ENCODE results near the gene ILF3. TPM values are rescaled to one million over a fixed set of nuclear protein-coding genes. Genes with fewer than 3 reads are reported as not detected.
A peak's percentile ranks its signal among the peaks of the same experiment; 100 is the strongest.

The ILF3 gene
- total and polyA plus RNA-seq, 5 donors from 2014 or later = 54.8 to 444 (median 63.8) TPM

GRCh38 chr19:10729411-10729810 is 75.3 kb downstream of the ILF3 start:
- Histone ChIP-seq H3K4me1 (ENCODE audit: control insufficient read depth, insufficient read depth, low read length, poor library complexity, severe bottlenecking) (peaks cover 30% of the 10 kb centered on the region), H3K27ac (ENCODE audit: insufficient read depth, low read length, poor library complexity, severe bottlenecking) (no peak overlapping the region), H3K27me3 (ENCODE audit: control insufficient read depth, insufficient read depth, low read length) (no peaks in the 10 kb centered on the region), H3K4me3 (ENCODE audit: low read depth, low read length) (no peak overlapping the region), H3K36me3 (ENCODE audit: control insufficient read depth, insufficient read depth, low read length) (peaks cover 2% of the 10 kb centered on the region), H3K9me3 (ENCODE audit: control insufficient read depth in 2 of 2, low read length in 2 of 2) (no peaks in the 10 kb centered on the region)
- Mint-ChIP-seq H3K4me1 (peaks cover 5 to 74% (median 25%) of the 10 kb centered on the region in 4 donors), H3K27ac (peak overlapping the region in 1 of 3 donors; percentile 83), H3K27me3 (no peaks in the 10 kb centered on the region), H3K9me3 (no peaks in the 10 kb centered on the region), H3K36me3 (peaks cover 13% of the 10 kb centered on the region), H3K4me3 (peak overlapping the region in 3 of 4 donors; percentile 15 to 62 (median 54))
- no peak for ATAC-seq (ENCODE audit: low read depth in 2 of 2)
- no peak for DNase-seq

- ATAC-seq (ENCODE audit: low read depth in 2 of 2) = no peak
These were observed 76.8 kb downstream of the ILF3 start for GRCh38 chr19:10730932-10731331.

GRCh38 chr19:10735741-10736140 is 81.6 kb downstream of the ILF3 start:
- Histone ChIP-seq H3K9me3 (ENCODE audit: control insufficient read depth in 2 of 2, low read length in 2 of 2) (peaks cover 0 to 3% of the 10 kb centered on the region in 2 experiments), H3K27ac (ENCODE audit: insufficient read depth, low read length, poor library complexity, severe bottlenecking) (no peak overlapping the region), H3K27me3 (ENCODE audit: control insufficient read depth, insufficient read depth, low read length) (no peaks in the 10 kb centered on the region), H3K4me3 (ENCODE audit: low read depth, low read length) (no peak overlapping the region), H3K4me1 (ENCODE audit: control insufficient read depth, insufficient read depth, low read length, poor library complexity, severe bottlenecking) (peaks cover 15% of the 10 kb centered on the region), H3K36me3 (ENCODE audit: control insufficient read depth, insufficient read depth, low read length) (peaks cover 9% of the 10 kb centered on the region)
- H3K4me3 Mint-ChIP-seq = no peak overlapping the region
- peak overlapping the region in 1 of 3 donors; percentile 52 for H3K27ac Mint-ChIP-seq
- peaks cover 5 to 65% (median 24%) of the 10 kb centered on the region in 4 donors for H3K4me1 Mint-ChIP-seq
- H3K36me3 Mint-ChIP-seq = peaks cover 8% of the 10 kb centered on the region
- DNase-seq (no peak), ATAC-seq (ENCODE audit: low read depth in 2 of 2) (no peak)
- H3K27me3 Mint-ChIP-seq = no peaks in the 10 kb centered on the region
- H3K9me3 Mint-ChIP-seq = peaks cover 0 to 3% (median 0%) of the 10 kb centered on the region in 7 donors

More at GRCh38 chr19:10730932-10731331, 76.8 kb downstream of the ILF3 start:
- no peak overlapping the region for H3K4me3 ChIP-seq (ENCODE audit: low read depth, low read length)
- H3K27ac ChIP-seq (ENCODE audit: insufficient read depth, low read length, poor library complexity, severe bottlenecking) = peak overlapping the region; percentile 69
- Mint-ChIP-seq H3K4me1 (peaks cover 5 to 71% (median 27%) of the 10 kb centered on the region in 4 donors), H3K9me3 (no peaks in the 10 kb centered on the region), H3K27ac (peak overlapping the region; percentile 20 to 97 (median 94)), H3K27me3 (no peaks in the 10 kb centered on the region), H3K36me3 (peaks cover 13% of the 10 kb centered on the region), H3K4me3 (peak overlapping the region in 3 of 4 donors; percentile 81 to 87 (median 81))
- H3K27me3 ChIP-seq (ENCODE audit: control insufficient read depth, insufficient read depth, low read length) = no peaks in the 10 kb centered on the region
- H3K9me3 ChIP-seq (ENCODE audit: control insufficient read depth in 2 of 2, low read length in 2 of 2) = no peaks in the 10 kb centered on the region
- no peaks in the 10 kb centered on the region for H3K36me3 ChIP-seq (ENCODE audit: control insufficient read depth, insufficient read depth, low read length)
- peaks cover 30% of the 10 kb centered on the region for H3K4me1 ChIP-seq (ENCODE audit: control insufficient read depth, insufficient read depth, low read length, poor library complexity, severe bottlenecking)
- no peak for DNase-seq

GRCh38 chr19:10736189-10736588 is 82.0 kb downstream of the ILF3 start:
- peaks cover 9% of the 10 kb centered on the region for H3K36me3 ChIP-seq (ENCODE audit: control insufficient read depth, insufficient read depth, low read length)
- no peak for ATAC-seq (ENCODE audit: low read depth in 2 of 2)
- Mint-ChIP-seq H3K4me3 (peak overlapping the region in 1 of 4 donors; percentile 54), H3K4me1 (peaks cover 5 to 65% (median 26%) of the 10 kb centered on the region in 4 donors), H3K36me3 (peaks cover 8% of the 10 kb centered on the region), H3K27ac (peak overlapping the region in 1 of 3 donors; percentile 46), H3K9me3 (peaks cover 0 to 3% (median 0%) of the 10 kb centered on the region in 7 donors), H3K27me3 (no peaks in the 10 kb centered on the region)
- peaks cover 11% of the 10 kb centered on the region for H3K4me1 ChIP-seq (ENCODE audit: control insufficient read depth, insufficient read depth, low read length, poor library complexity, severe bottlenecking)
- H3K27me3 ChIP-seq (ENCODE audit: control insufficient read depth, insufficient read depth, low read length) = no peaks in the 10 kb centered on the region
- no peak for DNase-seq
- no peak overlapping the region for H3K27ac ChIP-seq (ENCODE audit: insufficient read depth, low read length, poor library complexity, severe bottlenecking)
- no peak overlapping the region for H3K4me3 ChIP-seq (ENCODE audit: low read depth, low read length)
- peaks cover 0 to 3% of the 10 kb centered on the region in 2 experiments for H3K9me3 ChIP-seq (ENCODE audit: control insufficient read depth in 2 of 2, low read length in 2 of 2)

GRCh38 chr19:10736916-10737551 is 82.9 kb downstream of the ILF3 start:
- ATAC-seq (ENCODE audit: low read depth in 2 of 2) (no peak), DNase-seq (no peak)
- Histone ChIP-seq H3K4me3 (ENCODE audit: low read depth, low read length) (no peak overlapping the region), H3K27me3 (ENCODE audit: control insufficient read depth, insufficient read depth, low read length) (no peaks in the 10 kb centered on the region), H3K36me3 (ENCODE audit: control insufficient read depth, insufficient read depth, low read length) (peaks cover 9% of the 10 kb centered on the region), H3K9me3 (ENCODE audit: control insufficient read depth in 2 of 2, low read length in 2 of 2) (peaks cover 0 to 3% of the 10 kb centered on the region in 2 experiments), H3K4me1 (ENCODE audit: control insufficient read depth, insufficient read depth, low read length, poor library complexity, severe bottlenecking) (peaks cover 4% of the 10 kb centered on the region), H3K27ac (ENCODE audit: insufficient read depth, low read length, poor library complexity, severe bottlenecking) (no peak overlapping the region)
- peak overlapping the region; percentile 52 to 90 (median 60) for H3K27ac Mint-ChIP-seq
- peaks cover 0 to 3% (median 0%) of the 10 kb centered on the region in 7 donors for H3K9me3 Mint-ChIP-seq
- peaks cover 5 to 61% (median 24%) of the 10 kb centered on the region in 4 donors for H3K4me1 Mint-ChIP-seq
- no peaks in the 10 kb centered on the region for H3K27me3 Mint-ChIP-seq
- H3K36me3 Mint-ChIP-seq = peaks cover 8% of the 10 kb centered on the region
- peak overlapping the region in 1 of 4 donors; percentile 12 for H3K4me3 Mint-ChIP-seq

GRCh38 chr19:10737722-10738121 is 83.6 kb downstream of the ILF3 start:
- H3K27ac ChIP-seq (ENCODE audit: insufficient read depth, low read length, poor library complexity, severe bottlenecking) = no peak overlapping the region
- H3K4me1 ChIP-seq (ENCODE audit: control insufficient read depth, insufficient read depth, low read length, poor library complexity, severe bottlenecking) = peaks cover 9% of the 10 kb centered on the region
- peaks cover 0 to 3% (median 0%) of the 10 kb centered on the region in 7 donors for H3K9me3 Mint-ChIP-seq
- H3K27me3 ChIP-seq (ENCODE audit: control insufficient read depth, insufficient read depth, low read length) = no peaks in the 10 kb centered on the region
- H3K36me3 ChIP-seq (ENCODE audit: control insufficient read depth, insufficient read depth, low read length) = peaks cover 9% of the 10 kb centered on the region
- H3K9me3 ChIP-seq (ENCODE audit: control insufficient read depth in 2 of 2, low read length in 2 of 2) = peaks cover 0 to 3% of the 10 kb centered on the region in 2 experiments
- H3K4me1 Mint-ChIP-seq = peaks cover 5 to 65% (median 29%) of the 10 kb centered on the region in 4 donors
- no peak overlapping the region for H3K4me3 ChIP-seq (ENCODE audit: low read depth, low read length)
- H3K4me3 Mint-ChIP-seq = peak overlapping the region in 2 of 4 donors; percentile 38 to 46
- H3K27ac Mint-ChIP-seq = peak overlapping the region; percentile 52 to 90 (median 60)
- DNase-seq = no peak
- peaks cover 8% of the 10 kb centered on the region for H3K36me3 Mint-ChIP-seq
- ATAC-seq (ENCODE audit: low read depth in 2 of 2) = no peak
- no peaks in the 10 kb centered on the region for H3K27me3 Mint-ChIP-seq

GRCh38 chr19:10740798-10741197 is 86.7 kb downstream of the ILF3 start:
- peaks cover 0 to 3% (median 0%) of the 10 kb centered on the region in 7 donors for H3K9me3 Mint-ChIP-seq
- no peaks in the 10 kb centered on the region for H3K27me3 ChIP-seq (ENCODE audit: control insufficient read depth, insufficient read depth, low read length)
- no peak overlapping the region for H3K27ac ChIP-seq (ENCODE audit: insufficient read depth, low read length, poor library complexity, severe bottlenecking)
- H3K4me1 Mint-ChIP-seq = peaks cover 5 to 77% (median 35%) of the 10 kb centered on the region in 4 donors
- H3K36me3 ChIP-seq (ENCODE audit: control insufficient read depth, insufficient read depth, low read length) = peaks cover 9% of the 10 kb centered on the region
- peaks cover 8% of the 10 kb centered on the region for H3K36me3 Mint-ChIP-seq
- peaks cover 9% of the 10 kb centered on the region for H3K4me1 ChIP-seq (ENCODE audit: control insufficient read depth, insufficient read depth, low read length, poor library complexity, severe bottlenecking)
- DNase-seq (no peak), ATAC-seq (ENCODE audit: low read depth in 2 of 2) (no peak)
- no peak overlapping the region for H3K4me3 ChIP-seq (ENCODE audit: low read depth, low read length)
- H3K9me3 ChIP-seq (ENCODE audit: control insufficient read depth in 2 of 2, low read length in 2 of 2) = peaks cover 0 to 3% of the 10 kb centered on the region in 2 experiments
- H3K4me3 Mint-ChIP-seq = no peak overlapping the region
- H3K27ac Mint-ChIP-seq = peak overlapping the region; percentile 26 to 91 (median 39)
- H3K27me3 Mint-ChIP-seq = no peaks in the 10 kb centered on the region
